OCI-M1 (cell line): ENCODE measurements around the gene MICAL2.

Experiments used
- DNase-seq: peaks from one replicate; lab custom pipeline; 2025; lab: John Stamatoyannopoulos, UW

Gene MICAL2

DNA sequence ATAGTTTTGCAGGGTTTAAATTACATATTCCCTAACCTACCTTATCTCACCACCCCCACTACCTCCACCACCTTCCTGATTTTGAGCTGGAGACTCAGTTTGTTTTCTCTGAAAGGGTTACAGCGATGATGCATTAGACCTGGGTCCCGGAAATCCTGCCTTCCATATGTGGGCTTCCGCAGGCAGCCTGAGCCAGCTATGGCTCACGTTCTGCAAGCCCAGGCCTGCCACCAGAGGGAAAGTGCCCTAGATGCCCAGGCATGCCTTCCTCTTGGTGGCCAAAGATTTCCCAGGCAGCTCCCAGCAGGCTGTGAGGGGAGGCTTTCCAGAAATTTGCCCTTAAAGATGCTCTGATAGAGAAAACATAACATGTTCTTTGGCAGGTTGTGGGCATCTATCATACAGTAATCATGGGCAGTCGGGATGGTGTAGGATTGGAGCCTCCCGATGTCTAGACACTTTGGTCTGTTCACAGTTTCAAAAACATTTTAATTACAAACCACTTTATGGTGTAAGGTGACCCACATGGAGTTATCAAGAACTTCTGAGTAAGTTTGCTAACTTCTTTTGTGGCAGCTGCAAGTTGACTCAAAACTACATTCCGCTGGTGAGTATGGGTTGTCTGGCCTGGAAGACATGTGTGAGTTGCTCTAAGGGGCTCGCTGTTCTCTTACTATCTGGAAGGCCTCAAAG, 79.3 kb downstream of the MICAL2 start:
- no peak for DNase-seq

DNA sequence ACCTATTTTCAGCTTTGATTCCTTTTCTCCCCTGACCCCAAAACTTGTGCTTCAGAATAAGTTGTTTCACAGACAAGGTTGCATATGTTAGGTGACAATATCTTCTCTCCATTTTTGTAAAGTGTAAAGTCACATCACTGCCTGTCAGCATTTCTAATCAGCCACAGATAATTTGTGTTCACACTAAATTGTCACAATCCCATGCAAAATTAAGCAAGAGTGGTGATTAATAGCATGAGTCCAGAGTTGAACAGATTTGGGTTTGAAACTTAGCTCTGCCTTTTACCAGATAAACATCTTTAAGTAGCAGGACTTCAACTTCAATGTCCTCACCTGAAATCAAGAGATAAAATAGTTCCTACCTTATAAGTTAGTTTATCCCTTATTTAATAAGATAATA, 80.1 kb downstream of the MICAL2 start:
- no peak for DNase-seq

DNA sequence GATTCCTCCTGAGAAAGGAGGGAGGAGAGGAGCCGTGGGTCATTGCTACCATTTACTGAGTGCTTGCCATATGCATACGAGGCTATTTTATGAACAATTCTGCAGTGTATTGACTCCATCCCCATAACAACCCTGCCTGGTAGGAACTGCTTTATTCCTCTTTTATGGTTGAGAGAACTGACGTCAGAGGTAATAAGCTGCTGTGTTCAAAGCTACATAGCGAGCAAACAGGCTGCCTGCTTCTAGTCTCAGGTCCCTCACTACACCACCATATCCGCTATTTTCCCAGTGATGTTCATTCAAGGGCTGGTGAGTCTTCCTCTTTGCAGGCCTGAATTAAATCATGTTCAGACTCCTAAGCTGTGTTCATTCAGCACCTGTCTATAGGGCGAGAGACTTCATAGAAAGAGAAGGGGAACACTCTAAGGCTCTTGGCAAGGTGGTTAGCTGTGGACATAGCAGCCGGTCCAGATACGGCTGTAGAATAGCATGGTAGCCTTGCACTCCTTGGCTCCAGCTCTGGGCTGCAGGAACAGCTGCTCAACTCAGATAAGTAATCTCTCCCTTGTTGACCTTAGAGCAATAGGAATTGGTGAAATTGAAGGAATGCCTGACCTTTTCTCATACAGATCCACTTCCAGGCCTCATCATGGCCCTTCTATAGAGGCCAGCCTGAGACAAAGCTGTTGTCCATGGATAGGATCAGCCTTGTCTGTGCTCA, 82.6 kb downstream of the MICAL2 start:
- peak; percentile 38 for DNase-seq

DNA sequence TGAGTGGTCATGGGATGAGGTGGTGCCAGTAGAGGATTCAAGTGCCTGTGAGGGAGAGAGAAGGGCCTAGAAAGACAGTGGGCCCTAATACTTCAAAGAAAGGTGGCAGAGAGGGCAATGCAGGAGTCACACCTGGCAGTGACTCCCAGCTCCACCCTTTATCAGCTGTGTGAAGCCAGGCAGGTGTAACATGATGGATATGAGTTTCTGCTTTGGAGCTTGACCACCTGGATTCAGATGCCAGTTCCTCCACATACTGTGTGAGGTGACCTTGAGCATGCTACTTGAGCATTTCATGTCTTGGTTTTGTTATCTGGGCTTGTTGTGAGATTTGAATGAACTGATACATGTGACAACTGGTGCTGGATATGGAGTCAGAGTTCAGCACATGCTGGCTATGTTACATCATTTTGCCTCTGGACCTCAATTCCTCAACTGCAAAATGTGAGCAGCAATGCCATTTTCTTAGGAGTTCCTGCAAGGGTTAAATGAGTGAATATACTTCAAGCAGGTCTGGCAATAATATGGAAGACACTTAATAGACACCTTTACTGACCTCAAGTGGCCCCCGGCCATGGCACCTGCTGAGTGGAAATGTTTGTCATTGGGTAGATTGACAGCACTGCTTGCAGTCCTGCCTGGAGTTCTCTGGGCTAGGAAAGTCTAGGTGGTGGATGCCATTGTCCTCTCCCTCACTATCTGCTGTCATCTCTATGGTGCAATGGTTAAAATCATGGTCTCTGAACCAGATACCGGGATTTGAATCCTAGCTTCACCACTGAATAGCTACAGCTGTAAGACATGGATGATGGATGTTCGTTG, 83.3 kb downstream of the MICAL2 start:
- DNase-seq: peak; percentile 9

DNA sequence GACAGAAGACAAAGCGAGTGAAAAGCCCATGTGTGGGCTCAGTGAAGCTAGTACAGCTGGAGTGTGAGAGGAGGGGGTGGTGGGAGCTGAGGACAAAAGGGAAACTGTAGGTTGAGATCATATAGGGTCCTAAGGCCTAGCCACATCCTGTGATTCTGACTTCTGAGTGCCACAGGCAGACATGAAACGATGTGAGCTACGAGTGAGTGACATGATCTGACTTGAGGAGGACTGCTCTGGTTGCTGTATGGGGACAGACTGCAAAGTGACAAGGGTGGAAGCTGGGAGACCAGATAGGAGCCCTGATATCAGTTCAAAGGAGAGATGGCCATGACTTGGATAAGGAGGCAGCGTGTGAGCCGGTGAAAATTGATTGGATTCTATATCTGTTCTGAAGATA, 85.4 kb downstream of the MICAL2 start:
- DNase-seq: peak; percentile 49

DNA sequence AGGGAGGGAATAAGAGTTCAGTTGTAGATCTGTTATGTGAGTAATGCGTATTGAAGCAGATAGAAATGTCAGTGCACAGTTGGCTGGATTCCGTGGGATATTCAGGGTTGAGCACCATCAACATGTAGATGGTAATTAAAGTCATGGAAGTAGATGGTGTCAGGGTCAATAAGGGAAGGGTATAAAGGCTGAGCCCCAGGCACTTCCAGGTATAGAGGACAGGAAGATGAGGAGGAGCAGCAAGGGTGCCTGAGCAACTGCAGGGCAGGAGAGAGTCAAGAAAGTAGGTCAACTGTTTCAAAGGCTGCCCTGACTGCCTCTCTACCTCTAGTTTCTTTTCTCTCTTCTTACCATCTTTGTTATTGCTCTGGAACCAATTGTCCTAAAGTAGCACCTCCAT, 85.9 kb downstream of the MICAL2 start:
- no peak for DNase-seq

DNA sequence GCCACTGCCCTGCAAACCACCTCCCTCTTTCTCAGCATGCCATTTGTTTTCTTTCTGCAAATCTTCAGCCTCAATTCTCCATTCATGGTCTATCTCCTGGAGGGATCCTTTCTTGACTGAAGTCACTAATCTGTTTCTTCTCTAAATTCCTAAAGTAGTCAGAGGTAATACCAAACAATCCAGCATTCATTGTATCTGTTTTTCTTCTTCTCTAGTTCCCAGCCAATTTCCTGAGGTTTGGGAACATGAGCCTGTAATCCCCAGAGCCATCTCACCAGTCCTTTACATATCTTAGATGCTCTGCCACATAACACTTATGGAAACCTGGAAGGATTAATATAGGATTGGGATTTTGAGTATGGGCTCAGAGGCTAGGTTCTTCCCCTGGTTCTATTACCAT, 86.5 kb downstream of the MICAL2 start:
- no peak for DNase-seq

DNA sequence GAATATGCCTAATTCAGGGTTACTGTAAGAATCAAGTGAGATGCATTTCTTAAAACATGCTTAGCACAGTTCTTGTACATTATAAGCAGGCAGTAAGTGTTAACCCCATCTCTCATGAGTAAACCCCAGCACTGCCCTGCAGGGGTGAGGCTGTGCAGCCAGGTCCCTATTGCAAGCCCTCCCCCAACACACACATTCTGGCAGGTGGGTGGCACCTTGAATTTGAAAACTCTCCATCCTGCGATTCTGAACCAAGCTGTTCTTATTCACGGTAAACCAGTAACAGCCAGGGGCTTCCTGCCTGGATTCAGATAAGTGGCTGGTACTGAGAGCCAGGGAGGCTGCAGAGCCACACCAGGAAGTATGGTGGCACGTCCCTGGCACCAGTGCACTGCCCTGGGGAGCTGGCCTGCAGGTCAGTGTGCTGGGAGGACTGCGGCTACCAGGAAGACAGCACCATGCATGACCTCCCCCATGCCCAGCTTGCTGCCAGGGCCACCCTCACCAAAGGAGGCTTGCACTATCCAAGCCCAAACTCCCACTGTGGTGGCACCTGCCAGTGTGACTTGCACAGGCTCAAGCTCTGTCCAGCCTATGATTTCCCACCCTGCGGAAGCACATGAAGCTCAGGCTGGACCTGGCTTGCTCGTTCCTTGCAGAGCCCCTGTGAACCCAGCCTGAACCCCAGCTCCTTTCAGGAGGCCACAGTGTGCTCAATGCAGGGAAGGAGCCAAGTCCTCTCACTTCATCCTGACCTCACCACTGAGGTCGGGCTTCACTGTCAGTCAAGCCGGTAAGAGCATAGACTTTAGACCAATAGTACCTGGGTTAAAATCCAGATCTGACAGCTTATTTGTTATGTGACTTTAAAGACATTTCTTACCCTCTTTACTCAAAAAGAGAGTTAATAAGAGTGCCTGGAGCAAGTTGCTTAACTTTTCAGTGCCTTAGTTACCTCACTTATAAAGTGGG, 88.1 kb downstream of the MICAL2 start:
- no peak for DNase-seq

DNA sequence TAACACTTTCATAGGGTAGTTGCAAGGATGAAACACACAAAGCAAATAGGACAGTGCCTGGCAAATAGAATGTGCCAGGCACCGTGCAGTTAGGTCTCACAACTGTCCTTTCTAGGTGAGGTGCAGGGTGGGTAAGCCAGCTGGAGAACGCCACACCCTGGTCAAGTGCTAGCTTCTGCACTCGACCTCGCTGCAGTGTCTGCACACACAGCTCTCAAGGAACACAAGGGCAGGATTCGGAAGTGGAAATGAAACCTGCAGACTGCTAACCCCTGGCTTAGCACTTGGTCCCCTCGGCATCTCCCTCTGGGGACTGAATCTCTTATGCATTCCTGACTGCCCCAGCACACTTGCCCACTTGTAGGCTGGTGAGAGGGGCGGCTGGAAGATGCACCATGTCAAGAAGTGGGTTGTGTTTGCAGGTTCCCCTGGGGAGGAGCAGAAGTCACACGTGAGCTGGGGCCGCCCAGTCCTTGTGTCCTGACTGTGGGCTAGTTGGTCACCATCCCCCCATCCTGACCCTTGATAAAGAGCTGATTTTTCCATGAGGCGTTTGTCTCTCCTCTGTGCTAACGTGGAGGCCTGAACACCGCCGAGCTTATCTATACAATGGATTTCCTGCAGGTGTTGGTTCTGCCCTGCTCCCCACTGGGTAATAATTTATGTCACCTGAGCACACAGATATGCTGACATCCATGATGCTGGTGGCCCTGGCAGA, 89.0 kb downstream of the MICAL2 start:
- no peak for DNase-seq

DNA sequence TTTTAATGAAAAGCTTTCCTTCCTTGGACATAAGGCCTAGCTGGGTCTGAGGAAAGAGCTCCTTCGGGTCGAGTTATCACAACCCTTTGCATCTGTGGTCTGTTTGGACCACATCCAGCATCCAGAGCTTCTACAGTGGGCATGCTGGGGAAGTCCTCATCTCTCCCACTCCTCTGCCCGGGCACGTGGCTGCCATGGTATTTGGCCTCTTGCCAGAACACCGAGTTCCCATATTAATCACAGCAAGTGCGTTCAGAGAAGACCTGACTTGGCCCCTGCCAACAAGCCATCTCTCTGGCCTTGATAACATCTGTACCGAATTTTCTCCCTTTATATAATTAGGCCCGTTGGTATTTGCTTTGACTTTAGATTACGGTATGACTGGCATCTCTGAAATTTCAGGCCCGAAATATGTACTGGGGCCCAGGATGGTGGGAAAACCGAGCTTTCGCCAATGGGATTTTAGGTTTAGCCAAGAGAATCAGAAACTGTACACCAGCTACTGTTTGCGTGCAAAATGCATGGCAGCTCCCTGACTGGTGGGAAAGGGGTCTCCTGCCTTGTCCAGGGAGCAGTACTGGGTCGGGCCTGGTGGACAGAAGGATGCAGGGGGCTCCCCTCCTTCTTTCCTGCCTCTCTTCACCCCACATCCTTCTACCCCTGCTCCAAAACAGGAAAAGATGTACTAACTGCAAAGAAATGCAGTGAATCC, 90.0 kb downstream of the MICAL2 start:
- peak; percentile 75 for DNase-seq

DNA sequence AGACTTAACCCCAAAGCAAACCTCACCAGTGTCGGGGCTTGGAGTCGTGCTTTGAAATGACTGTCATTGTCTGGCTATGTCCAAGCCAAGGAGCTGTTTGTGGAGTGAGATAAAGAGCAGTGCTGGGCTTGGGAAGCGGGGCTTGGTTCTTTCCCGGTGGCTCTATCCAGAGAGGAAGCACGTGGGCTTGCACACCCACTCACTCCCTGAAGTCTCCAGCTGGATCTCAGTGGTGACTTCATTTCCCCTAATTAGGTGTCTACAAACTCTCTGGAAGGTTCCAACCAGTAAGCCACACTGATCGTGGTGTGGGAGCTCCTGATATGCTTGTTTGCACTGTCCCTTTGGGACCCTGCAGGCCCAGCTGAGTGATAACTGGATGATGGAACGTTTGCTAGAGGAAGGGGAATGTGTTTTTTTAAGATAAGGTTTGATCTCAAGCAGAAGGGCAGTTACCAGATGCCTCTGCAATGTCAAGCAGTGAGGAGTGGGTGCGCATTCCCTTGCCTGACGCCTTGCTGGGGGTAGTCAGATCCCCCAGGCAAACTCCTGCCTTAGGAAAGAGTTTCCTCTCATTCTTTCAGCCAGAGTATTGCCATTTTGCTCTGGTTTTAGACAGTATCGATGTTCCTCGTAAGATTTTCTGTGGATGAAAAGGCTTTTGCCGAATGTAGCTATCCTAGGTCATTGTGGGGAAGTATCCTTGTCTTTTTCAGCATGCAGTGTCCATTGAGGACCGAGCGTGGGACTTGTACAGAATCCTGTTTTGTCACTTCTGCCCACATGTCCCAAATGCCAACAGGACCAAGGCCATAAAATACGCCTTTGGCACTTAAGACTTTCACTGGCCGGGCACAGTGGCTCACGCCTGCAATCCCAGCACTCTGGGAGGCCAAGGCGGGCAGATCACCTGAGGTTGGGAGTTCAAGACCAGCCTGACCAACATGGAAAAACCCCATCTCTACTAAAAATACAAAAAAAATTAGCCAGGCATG, 90.9 kb downstream of the MICAL2 start:
- DNase-seq: peak; percentile 98

DNA sequence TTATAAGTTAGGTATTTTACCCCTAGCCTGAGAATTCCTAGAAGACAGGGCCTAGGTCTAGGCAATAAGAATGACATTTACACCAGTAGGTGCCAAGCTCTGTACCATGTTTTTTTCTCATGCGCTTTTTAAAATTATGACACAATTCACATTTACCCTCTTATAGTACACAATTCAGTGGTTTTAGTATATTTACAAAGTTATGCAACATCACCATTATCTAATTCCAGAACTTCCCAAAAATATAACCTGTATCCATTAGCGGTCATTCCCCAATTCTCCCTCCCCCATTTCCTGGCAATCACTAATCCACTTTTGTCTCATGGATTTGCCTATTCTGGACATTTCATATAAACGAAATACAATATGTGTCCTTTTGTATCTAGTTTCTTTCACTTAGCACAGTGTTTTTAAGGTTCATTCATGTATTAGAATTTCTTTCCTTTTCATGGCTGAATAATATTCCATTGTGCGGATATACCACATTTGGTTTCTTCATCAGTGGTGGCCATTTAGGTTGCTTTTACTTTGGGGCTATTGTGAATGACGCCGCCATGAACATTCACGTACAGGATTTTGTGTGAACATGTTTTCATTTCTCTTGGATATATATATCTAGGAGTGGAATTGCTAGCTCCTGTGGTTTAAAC, 92.4 kb downstream of the MICAL2 start:
- DNase-seq: no peak

DNA sequence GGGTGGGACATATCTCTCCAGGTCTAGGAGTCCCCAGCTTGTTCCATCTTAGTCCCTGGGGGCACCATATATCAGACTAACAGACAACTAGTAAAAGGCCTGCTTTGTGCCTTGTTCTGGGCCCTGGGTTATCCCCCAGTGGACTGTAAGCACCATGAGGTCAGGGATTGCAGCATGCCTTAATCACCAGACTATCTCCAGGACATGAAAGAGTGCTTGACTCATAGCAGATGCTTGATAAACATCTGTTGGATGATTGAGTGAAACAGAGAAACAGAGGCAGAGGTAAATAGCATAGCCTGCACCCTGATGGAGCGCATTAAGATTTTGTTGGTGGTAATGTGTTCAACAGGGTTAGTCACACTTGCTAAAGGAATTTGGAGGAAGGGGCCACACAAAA, 94.1 kb downstream of the MICAL2 start:
- no peak for DNase-seq

DNA sequence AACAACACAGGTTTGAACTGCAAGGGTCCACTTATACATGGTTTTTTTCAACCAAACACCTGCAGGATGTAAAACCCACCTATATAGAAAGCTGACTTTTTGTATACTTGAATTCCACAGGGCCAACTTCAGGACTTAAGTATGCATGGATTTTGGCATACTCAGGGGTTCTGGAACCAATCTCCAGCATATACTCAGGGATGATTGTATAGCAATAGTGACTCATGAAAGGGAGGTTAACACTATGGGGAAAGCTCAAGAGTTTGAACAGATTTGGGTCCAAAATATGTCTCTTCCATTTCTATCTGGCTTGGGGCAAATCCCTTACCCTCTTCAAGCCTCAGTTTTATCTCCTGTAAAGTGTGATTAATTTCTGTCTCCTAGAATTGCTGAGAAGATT, 94.9 kb downstream of the MICAL2 start:
- no peak for DNase-seq

DNA sequence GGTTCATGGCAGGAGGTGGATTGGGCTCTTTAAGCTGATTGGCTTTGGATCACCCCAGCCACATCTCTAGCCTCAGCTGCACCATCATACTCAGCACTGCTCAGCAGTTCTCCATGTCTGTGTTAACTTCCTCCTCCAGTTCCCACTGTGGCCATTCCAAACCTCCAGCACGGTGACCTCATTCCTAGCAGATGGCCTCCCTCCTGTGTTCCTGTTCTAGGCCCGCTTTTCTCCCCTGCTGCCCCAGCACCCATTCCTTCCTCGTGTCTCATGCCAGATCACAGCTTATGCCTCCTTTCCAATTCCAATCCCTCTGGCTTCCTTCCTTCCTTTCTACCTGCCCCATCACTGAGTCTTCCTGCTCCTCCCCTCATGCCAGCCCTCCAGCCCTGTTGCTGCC, 96.1 kb downstream of the MICAL2 start:
- no peak for DNase-seq

DNA sequence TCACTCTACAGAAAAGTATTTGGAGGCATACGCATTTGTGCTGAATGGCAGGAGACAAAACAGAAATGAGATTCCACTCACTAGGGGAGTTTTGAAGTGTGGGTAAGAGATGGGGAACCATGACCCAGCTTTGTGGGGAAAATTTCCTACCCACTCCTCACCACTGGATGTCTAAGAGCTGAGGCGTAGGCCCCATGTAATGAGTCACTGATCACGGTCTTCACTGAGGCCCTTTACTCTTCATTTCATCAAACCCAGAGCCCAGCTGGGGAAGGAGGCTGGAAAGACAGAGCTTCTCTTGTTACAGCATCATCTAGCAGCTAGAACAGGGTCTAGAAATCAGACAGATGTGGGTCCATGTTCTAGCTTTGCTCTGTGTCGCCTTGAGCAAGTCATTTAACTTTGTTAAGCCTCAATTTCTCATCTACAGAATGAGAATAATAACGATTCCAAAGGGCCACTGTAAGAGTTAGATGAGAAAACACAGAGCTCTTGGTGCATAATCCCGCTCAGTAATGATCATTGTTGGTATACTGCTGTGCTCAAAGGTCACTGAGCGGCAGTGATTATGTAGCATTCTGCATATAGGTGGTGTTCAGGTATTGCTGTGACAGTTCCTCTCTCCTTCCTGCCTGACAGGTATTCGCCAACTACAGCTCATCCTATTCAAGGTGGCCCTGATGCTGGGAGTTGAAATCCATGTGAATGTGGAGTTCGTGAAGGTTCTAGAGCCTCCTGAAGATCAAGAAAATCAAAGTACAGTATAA, 97.2 kb downstream of the MICAL2 start:
- DNase-seq: no peak

DNA sequence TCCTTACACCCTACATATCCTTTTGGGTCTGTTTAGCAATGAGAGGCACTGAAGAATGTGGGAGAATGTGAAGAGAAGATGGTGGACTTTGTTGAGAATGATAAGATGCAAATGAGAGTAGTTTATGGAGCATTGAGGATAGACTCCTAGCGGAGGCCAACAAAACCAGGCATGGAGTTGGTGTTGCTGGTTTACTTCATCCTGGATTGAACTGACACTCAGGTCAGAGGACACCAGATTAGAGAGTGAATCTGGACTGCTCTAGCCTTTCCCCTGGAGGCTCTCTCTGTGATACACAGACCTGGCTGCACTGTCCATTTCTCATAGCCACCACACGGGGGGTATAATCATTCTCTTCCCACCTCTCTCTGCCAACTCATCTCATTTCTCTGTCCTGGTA, 98.7 kb downstream of the MICAL2 start:
- no peak for DNase-seq

DNA sequence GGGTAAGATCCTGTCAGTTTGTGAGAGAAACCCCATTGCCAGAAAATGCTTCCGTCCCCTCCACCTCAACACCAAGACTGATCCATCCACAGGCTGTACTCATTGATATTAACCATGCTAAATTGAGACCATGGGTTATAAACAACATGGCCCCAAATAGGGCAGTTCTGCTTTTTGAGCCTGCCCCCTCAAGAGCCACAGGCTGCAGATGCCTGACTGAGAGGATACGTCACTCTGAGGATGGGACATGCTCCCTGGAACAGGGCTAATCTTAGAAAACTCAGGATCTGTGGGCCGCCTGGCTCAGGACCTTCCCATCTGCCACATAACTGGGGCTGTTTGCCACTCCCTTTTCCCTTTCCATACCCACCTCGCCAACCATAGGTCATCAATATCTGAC, 99.8 kb downstream of the MICAL2 start:
- no peak for DNase-seq
